ENCODE data around the gene SEC23B.

DNA sequence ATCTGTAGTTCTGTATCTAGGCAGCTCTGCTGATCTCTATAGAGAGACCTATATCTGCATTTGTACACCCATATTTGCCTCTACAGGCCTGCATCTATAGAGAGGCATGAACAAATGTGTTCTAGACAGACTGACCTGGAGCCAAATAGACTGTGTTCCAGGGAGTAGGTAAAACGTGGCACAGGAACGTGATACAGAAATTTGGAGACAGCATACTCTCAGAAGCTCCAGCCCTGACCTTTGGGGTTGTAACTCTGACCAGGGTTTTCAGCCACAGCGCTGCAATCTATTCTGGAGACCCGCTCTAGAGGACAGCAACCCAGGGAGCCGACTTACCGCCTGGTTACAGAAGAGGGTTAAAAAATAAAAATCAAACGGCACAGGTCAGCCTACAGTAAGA is 11.7 kb upstream of the SEC23B start:
- TF ChIP-seq, protein P1, sequence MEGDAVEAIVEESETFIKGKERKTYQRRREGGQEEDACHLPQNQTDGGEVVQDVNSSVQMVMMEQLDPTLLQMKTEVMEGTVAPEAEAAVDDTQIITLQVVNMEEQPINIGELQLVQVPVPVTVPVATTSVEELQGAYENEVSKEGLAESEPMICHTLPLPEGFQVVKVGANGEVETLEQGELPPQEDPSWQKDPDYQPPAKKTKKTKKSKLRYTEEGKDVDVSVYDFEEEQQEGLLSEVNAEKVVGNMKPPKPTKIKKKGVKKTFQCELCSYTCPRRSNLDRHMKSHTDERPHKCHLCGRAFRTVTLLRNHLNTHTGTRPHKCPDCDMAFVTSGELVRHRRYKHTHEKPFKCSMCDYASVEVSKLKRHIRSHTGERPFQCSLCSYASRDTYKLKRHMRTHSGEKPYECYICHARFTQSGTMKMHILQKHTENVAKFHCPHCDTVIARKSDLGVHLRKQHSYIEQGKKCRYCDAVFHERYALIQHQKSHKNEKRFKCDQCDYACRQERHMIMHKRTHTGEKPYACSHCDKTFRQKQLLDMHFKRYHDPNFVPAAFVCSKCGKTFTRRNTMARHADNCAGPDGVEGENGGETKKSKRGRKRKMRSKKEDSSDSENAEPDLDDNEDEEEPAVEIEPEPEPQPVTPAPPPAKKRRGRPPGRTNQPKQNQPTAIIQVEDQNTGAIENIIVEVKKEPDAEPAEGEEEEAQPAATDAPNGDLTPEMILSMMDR (IDR thresholded peaks at IDR 0.05), result no peak
- TF ChIP-seq ZFX (IDR thresholded peaks at IDR 0.05; ENCODE audit: borderline replicate concordance), result no peak

All from 22Rv1 (cell line).